ENCODE results near the gene CUTA. TPM values are rescaled to one million over a fixed set of nuclear protein-coding genes. Genes with fewer than 3 reads are reported as not detected.

CUTA gene
- total and polyA plus RNA-seq, 4 donors: 88.7 to 275 (median 128) TPM

GRCh38 chr6:33427585-33428223, 9.8 kb upstream of the CUTA start:
- no peaks in the 10 kb centered on the region for H3K9me3 ChIP-seq (ENCODE audit: control insufficient read depth in 4 of 4, insufficient read depth in 3 of 4, low read length in 3 of 4)
- TF ChIP-seq, protein P1, sequence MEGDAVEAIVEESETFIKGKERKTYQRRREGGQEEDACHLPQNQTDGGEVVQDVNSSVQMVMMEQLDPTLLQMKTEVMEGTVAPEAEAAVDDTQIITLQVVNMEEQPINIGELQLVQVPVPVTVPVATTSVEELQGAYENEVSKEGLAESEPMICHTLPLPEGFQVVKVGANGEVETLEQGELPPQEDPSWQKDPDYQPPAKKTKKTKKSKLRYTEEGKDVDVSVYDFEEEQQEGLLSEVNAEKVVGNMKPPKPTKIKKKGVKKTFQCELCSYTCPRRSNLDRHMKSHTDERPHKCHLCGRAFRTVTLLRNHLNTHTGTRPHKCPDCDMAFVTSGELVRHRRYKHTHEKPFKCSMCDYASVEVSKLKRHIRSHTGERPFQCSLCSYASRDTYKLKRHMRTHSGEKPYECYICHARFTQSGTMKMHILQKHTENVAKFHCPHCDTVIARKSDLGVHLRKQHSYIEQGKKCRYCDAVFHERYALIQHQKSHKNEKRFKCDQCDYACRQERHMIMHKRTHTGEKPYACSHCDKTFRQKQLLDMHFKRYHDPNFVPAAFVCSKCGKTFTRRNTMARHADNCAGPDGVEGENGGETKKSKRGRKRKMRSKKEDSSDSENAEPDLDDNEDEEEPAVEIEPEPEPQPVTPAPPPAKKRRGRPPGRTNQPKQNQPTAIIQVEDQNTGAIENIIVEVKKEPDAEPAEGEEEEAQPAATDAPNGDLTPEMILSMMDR (IDR thresholded peaks at IDR 0.05; ENCODE audit: control extremely low read depth, extremely low read depth): no peak
- 0 to 1% methylated on average over 23 to 76 of the region's 79 CpGs for WGBS, 2 donors
- peak overlapping the region; percentile 8 to 49 for H3K27ac ChIP-seq (ENCODE audit: low read depth in 1 of 2, low read length in 1 of 2)
- peaks cover 9 to 51% (median 26%) of the 10 kb centered on the region in 5 donors for H3K4me1 ChIP-seq (ENCODE audit: control insufficient read depth in 5 of 5, insufficient read depth in 5 of 5, low read length in 5 of 5)
- peak overlapping the region; percentile 64 for H3K4me3 ChIP-seq
- H3K9ac ChIP-seq (ENCODE audit: insufficient read depth in 1 of 2, low read length in 2 of 2): no peak overlapping the region
- no peaks in the 10 kb centered on the region for H3K27me3 ChIP-seq (ENCODE audit: control insufficient read depth in 3 of 3, insufficient read depth in 3 of 3, low read length in 2 of 3)
- DNase-seq (peak; percentile 31 to 49 (median 39)), ATAC-seq (ENCODE audit: insufficient read depth, low FRiP score) (no peak)
- H3K36me3 ChIP-seq (ENCODE audit: control insufficient read depth in 4 of 4, insufficient read depth in 4 of 4, low read length in 4 of 4): peaks cover 0 to 5% (median 0%) of the 10 kb centered on the region in 4 donors

GRCh38 chr6:33426590-33427511, 8.9 kb upstream of the CUTA start:
- H3K27me3 ChIP-seq (ENCODE audit: control insufficient read depth in 3 of 3, insufficient read depth in 3 of 3, low read length in 2 of 3): no peaks in the 10 kb centered on the region
- TF ChIP-seq, protein P1 (IDR thresholded peaks at IDR 0.05; ENCODE audit: control extremely low read depth, extremely low read depth): no peak
- WGBS, 2 donors: 4 to 5% methylated on average over 12 of the region's 12 CpGs
- no peak for ATAC-seq (ENCODE audit: insufficient read depth, low FRiP score)
- H3K4me1 ChIP-seq (ENCODE audit: control insufficient read depth in 5 of 5, insufficient read depth in 5 of 5, low read length in 5 of 5): peaks cover 9 to 51% (median 26%) of the 10 kb centered on the region in 5 donors
- H3K9me3 ChIP-seq (ENCODE audit: control insufficient read depth in 4 of 4, insufficient read depth in 3 of 4, low read length in 3 of 4): no peaks in the 10 kb centered on the region
- peak overlapping the region in 1 of 2 donors; percentile 8 for H3K9ac ChIP-seq (ENCODE audit: insufficient read depth in 1 of 2, low read length in 2 of 2)
- peak overlapping the region; percentile 43 to 93 for H3K27ac ChIP-seq (ENCODE audit: low read depth in 1 of 2, low read length in 1 of 2)
- peak overlapping the region; percentile 64 for H3K4me3 ChIP-seq
- peaks cover 0 to 5% (median 0%) of the 10 kb centered on the region in 4 donors for H3K36me3 ChIP-seq (ENCODE audit: control insufficient read depth in 4 of 4, insufficient read depth in 4 of 4, low read length in 4 of 4)
- peak in 1 of 3 donors; percentile 12 for DNase-seq

DNA sequence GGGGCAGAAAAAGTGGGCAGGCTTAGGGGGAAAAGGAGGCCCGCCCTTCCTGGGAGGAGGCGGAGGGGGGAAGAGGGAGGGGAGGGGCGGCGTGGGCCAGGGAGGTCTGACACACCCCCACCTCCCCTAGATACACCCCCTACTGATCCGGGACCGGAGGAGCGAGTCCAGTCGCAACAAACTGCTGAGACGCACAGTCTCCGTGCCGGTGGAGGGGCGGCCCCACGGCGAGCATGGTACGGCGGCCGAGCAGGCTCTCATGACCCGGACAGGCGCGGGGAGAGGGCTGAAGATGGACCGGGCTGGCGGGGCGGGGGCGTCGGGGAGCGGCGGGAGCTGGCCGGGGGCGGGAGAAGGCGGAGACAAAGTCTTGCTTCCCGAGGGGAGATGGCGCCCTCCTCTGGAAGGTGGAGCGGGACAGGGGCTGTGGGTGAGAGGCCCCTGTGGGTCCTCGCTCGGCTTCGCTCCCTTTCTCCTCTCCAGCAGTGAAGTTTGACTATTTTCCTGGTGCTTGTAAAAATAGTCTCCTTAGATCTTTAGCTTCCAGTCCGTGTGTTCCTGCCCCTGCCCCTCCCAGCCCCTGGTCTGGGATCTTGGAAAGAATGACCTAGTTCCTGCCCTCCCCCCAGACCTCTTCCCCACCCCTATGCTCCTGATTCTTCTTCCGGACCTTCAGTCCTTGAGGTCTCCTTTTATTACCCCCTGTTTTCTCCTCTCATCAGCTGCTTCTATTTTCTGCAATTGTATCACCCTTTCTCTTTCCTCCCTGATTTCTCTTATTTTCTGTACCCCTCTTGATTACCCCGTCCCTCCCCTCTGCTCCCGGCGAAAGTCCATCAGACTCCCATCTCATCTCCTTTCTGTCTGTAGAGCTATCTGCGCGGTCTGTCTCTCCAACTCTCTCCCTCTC, 8.0 kb upstream of the CUTA start:
- H3K4me3 ChIP-seq: peak overlapping the region; percentile 63
- H3K36me3 ChIP-seq (ENCODE audit: control insufficient read depth in 4 of 4, insufficient read depth in 4 of 4, low read length in 4 of 4): peaks cover 0 to 5% (median 0%) of the 10 kb centered on the region in 4 donors
- no peaks in the 10 kb centered on the region for H3K27me3 ChIP-seq (ENCODE audit: control insufficient read depth in 3 of 3, insufficient read depth in 3 of 3, low read length in 2 of 3)
- peak overlapping the region; percentile 92 to 93 for H3K27ac ChIP-seq (ENCODE audit: low read depth in 1 of 2, low read length in 1 of 2)
- H3K9me3 ChIP-seq (ENCODE audit: control insufficient read depth in 4 of 4, insufficient read depth in 3 of 4, low read length in 3 of 4): no peaks in the 10 kb centered on the region
- ATAC-seq (ENCODE audit: insufficient read depth, low FRiP score): peak; percentile 79
- peak overlapping the region; percentile 77 to 86 for H3K9ac ChIP-seq (ENCODE audit: insufficient read depth in 1 of 2, low read length in 2 of 2)
- TF ChIP-seq, protein P1 (IDR thresholded peaks at IDR 0.05; ENCODE audit: control extremely low read depth, extremely low read depth): peak; percentile 57
- peak; percentile 89 to 93 (median 91) for DNase-seq
- 2 to 4% methylated on average over 24 to 42 of the region's 43 CpGs for WGBS, 2 donors
- peaks cover 9 to 46% (median 27%) of the 10 kb centered on the region in 5 donors for H3K4me1 ChIP-seq (ENCODE audit: control insufficient read depth in 5 of 5, insufficient read depth in 5 of 5, low read length in 5 of 5)

Measured in lung (tissue), 12 donors.